ENCODE measurements around the gene UNKL. TPM values are rescaled to one million over a fixed set of nuclear protein-coding genes. Genes with fewer than 3 reads are reported as not detected.

UNKL gene
- total and polyA plus RNA-seq, 9 donors: 6.6 to 12.9 (median 8.1) TPM

DNA sequence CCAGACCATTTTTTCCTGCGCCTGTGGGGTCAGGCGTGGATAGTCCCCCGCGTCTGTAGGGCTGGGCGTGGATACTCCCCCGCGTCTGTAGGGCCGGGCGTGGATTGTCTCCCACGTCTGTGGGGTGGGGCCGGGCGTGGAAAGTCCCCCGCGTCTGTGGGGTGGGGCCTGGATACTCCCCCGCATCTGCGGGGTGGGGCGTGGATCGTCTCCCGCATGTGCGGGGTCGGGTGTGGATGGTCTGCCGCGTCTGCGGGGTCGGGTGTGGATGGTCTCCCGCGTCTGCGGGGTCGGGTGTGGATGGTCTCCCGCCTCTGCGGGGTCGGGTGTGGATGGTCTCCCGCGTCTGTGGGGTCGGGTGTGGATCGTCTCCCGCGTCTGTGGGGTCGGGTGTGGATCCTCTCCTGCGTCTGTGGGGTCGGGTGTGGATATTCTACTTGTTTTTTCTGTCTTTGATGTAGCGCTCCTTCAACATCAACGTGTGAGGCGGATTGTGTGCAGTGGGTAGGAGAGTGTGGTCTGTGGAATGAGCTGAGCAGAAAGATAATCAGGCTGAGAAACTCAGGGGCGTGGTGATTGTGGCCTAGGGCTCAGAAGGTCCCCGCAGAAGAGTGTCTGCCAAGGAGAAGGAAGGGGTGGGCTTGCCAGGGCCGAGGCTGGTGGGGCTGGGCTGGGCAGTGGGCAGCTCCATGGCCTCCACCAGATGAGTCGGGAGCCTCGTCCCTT is 59.5 kb downstream of the UNKL start:
- no peak for DNase-seq
- H3K4me3 ChIP-seq (ENCODE audit: low read length): no peak overlapping the region
- H3K4me1 ChIP-seq (ENCODE audit: control insufficient read depth, insufficient read depth, low read length): peaks cover 19% of the 10 kb centered on the region
- 86% methylated on average over 41 of the region's 49 CpGs for WGBS (ENCODE audit: insufficient coverage)
- H3K27ac ChIP-seq (ENCODE audit: low read length): no peak overlapping the region
- H3K36me3 ChIP-seq (ENCODE audit: control insufficient read depth, insufficient read depth, low read length): peaks cover 9% of the 10 kb centered on the region
- no peaks in the 10 kb centered on the region for H3K27me3 ChIP-seq (ENCODE audit: control insufficient read depth, insufficient read depth, low read length)
- no peaks in the 10 kb centered on the region for H3K9me3 ChIP-seq (replicated peaks; ENCODE audit: control insufficient read depth, low read depth, low read length)

- Histone ChIP-seq H3K36me3 (ENCODE audit: control insufficient read depth, insufficient read depth, low read length) (peaks cover 34% of the 10 kb centered on the region), H3K4me3 (ENCODE audit: low read length) (peak within 1 kb of the TSS; percentile 90), H3K4me1 (ENCODE audit: control insufficient read depth, insufficient read depth, low read length) (peaks cover 19% of the 10 kb centered on the region), H3K27ac (ENCODE audit: low read length) (no peak within 1 kb of the TSS), H3K9me3 (replicated peaks; ENCODE audit: control insufficient read depth, low read depth, low read length) (no peaks in the 10 kb centered on the region), H3K27me3 (ENCODE audit: control insufficient read depth, insufficient read depth, low read length) (no peaks in the 10 kb centered on the region)
- WGBS (ENCODE audit: insufficient coverage): under 1% methylated on average over 97 of the region's 98 CpGs
- peak; percentile 93 for DNase-seq
These were observed 62.7 kb downstream of the UNKL start, which contains the start of the genes GNPTG and TSR3 for GRCh38 chr16:1351582-1352362. Gene GNPTG (plus strand): TSS chr16:1351931. CDS start chr16:1351966, 35 bp downstream. Gene TSR3 (minus strand): TSS chr16:1351878. CDS start chr16:1351804, 74 bp downstream.

DNA sequence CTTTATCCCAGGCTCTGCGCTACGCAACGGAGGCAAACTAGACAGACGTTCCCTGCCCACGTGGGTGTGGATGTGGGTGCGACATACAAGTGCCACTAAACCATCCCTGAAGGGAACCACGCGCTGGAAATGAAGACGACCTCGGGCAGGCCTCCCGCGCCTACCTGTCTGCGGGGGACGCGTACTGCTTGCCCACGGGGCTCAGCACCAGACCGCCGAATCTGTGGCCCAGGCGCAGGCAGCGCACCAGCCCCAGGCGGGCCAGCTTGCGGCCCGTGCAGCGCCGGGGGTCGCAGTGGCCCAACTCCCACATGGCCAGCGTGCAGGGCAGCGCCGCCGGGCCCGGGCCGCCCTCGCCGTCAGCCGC is 63.3 kb downstream of the UNKL start:
- Histone ChIP-seq H3K36me3 (ENCODE audit: control insufficient read depth, insufficient read depth, low read length) (peaks cover 34% of the 10 kb centered on the region), H3K9me3 (replicated peaks; ENCODE audit: control insufficient read depth, low read depth, low read length) (no peaks in the 10 kb centered on the region), H3K27ac (ENCODE audit: low read length) (no peak overlapping the region), H3K4me3 (ENCODE audit: low read length) (peak overlapping the region; percentile 90), H3K4me1 (ENCODE audit: control insufficient read depth, insufficient read depth, low read length) (peaks cover 19% of the 10 kb centered on the region), H3K27me3 (ENCODE audit: control insufficient read depth, insufficient read depth, low read length) (no peaks in the 10 kb centered on the region)
- under 1% methylated on average over 29 of the region's 35 CpGs for WGBS (ENCODE audit: insufficient coverage)
- no peak for DNase-seq

DNA sequence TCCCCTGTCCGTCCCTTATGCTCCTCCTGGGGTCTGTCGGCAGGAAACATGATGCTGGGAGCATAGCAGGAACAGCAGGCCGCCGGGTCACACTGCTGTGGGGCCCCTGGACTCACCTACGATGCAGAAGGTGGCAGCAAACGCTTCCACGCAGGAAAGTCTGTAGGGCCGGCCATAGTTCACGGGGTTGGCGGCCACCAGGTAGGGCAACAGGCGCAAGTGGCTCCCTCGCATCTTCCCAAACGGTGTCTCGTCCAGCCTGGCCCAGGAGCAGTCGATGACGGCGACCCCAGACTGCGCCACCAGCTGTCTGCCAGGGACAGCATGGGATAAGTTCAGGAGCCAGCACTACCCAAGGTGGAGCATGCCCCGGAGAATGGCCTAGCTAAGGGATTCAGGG is 63.8 kb downstream of the UNKL start:
- DNase-seq: no peak
- no peaks in the 10 kb centered on the region for H3K9me3 ChIP-seq (replicated peaks; ENCODE audit: control insufficient read depth, low read depth, low read length)
- H3K27ac ChIP-seq (ENCODE audit: low read length): no peak overlapping the region
- peak overlapping the region; percentile 90 for H3K4me3 ChIP-seq (ENCODE audit: low read length)
- H3K27me3 ChIP-seq (ENCODE audit: control insufficient read depth, insufficient read depth, low read length): no peaks in the 10 kb centered on the region
- WGBS (ENCODE audit: insufficient coverage): 83% methylated on average over 19 of the region's 19 CpGs
- H3K36me3 ChIP-seq (ENCODE audit: control insufficient read depth, insufficient read depth, low read length): peaks cover 34% of the 10 kb centered on the region
- peaks cover 19% of the 10 kb centered on the region for H3K4me1 ChIP-seq (ENCODE audit: control insufficient read depth, insufficient read depth, low read length)

GRCh38 chr16:1349951-1350350 is 64.6 kb downstream of the UNKL start:
- no peak overlapping the region for H3K27ac ChIP-seq (ENCODE audit: low read length)
- peaks cover 19% of the 10 kb centered on the region for H3K4me1 ChIP-seq (ENCODE audit: control insufficient read depth, insufficient read depth, low read length)
- 89% methylated on average over 17 of the region's 17 CpGs for WGBS (ENCODE audit: insufficient coverage)
- no peaks in the 10 kb centered on the region for H3K9me3 ChIP-seq (replicated peaks; ENCODE audit: control insufficient read depth, low read depth, low read length)
- peaks cover 34% of the 10 kb centered on the region for H3K36me3 ChIP-seq (ENCODE audit: control insufficient read depth, insufficient read depth, low read length)
- no peaks in the 10 kb centered on the region for H3K27me3 ChIP-seq (ENCODE audit: control insufficient read depth, insufficient read depth, low read length)
- H3K4me3 ChIP-seq (ENCODE audit: low read length): no peak overlapping the region
- no peak for DNase-seq

GRCh38 chr16:1349351-1349750 is 65.2 kb downstream of the UNKL start:
- H3K9me3 ChIP-seq (replicated peaks; ENCODE audit: control insufficient read depth, low read depth, low read length): no peaks in the 10 kb centered on the region
- H3K4me3 ChIP-seq (ENCODE audit: low read length): no peak overlapping the region
- WGBS (ENCODE audit: insufficient coverage): 80% methylated on average over 12 of the region's 16 CpGs

DNA sequence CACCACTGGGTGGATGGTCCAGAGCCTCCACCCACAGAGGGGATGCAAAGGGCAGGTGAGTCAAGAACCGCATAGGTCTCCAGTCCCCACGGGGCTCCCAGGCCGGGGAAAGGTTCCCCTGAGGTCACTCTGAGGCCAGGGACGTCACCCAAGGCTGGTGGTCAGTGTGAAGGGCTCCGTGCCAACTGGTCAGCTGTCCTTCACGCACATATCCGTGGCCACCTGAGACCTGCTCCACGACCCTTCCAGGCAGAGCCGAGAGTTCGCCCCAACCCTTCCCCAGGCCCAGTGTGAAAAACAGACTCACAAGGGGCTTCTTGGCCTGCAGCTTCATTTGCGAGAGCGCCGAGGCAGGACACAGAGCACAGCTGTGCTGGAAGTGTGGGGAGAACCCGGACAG is 65.6 kb downstream of the UNKL start:
- peaks cover 34% of the 10 kb centered on the region for H3K36me3 ChIP-seq (ENCODE audit: control insufficient read depth, insufficient read depth, low read length)
- no peak overlapping the region for H3K27ac ChIP-seq (ENCODE audit: low read length)
- 77% methylated on average over 12 of the region's 14 CpGs for whole genome bisulfite sequencing (ENCODE audit: insufficient coverage)
- no peak for DNase-seq
- no peaks in the 10 kb centered on the region for H3K9me3 ChIP-seq (replicated peaks; ENCODE audit: control insufficient read depth, low read depth, low read length)
- peaks cover 19% of the 10 kb centered on the region for H3K4me1 ChIP-seq (ENCODE audit: control insufficient read depth, insufficient read depth, low read length)
- H3K4me3 ChIP-seq (ENCODE audit: low read length): no peak overlapping the region
- no peaks in the 10 kb centered on the region for H3K27me3 ChIP-seq (ENCODE audit: control insufficient read depth, insufficient read depth, low read length)

More at GRCh38 chr16:1349351-1349750, 65.2 kb downstream of the UNKL start:
- Histone ChIP-seq H3K27me3 (ENCODE audit: control insufficient read depth, insufficient read depth, low read length) (no peaks in the 10 kb centered on the region), H3K36me3 (ENCODE audit: control insufficient read depth, insufficient read depth, low read length) (peaks cover 34% of the 10 kb centered on the region), H3K4me1 (ENCODE audit: control insufficient read depth, insufficient read depth, low read length) (peaks cover 19% of the 10 kb centered on the region), H3K27ac (ENCODE audit: low read length) (no peak overlapping the region)
- no peak for DNase-seq

DNA sequence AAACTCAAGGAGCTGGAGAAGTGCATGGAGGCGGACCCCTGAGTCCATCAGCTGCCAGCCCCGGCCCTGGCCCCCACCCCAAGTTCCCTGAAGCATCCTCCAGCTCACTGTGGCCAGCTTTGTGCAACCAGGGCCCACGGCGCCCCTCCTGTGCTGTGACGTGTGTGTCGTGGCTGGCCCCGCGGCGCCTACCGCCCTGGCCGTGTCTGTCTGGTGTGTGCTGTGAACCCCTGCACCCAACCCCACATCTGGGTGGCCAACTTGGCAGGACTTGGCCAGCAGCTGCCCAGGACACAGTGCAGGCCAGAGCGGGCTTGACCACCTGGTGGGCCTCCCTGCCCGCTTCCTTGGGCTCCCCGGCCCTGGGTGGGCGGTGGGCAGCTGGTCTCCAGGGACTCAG is 66.1 kb downstream of the UNKL start:
- 90% methylated on average over 14 of the region's 15 CpGs for WGBS (ENCODE audit: insufficient coverage)
- Histone ChIP-seq H3K36me3 (ENCODE audit: control insufficient read depth, insufficient read depth, low read length) (peaks cover 34% of the 10 kb centered on the region), H3K9me3 (replicated peaks; ENCODE audit: control insufficient read depth, low read depth, low read length) (no peaks in the 10 kb centered on the region), H3K27me3 (ENCODE audit: control insufficient read depth, insufficient read depth, low read length) (no peaks in the 10 kb centered on the region), H3K4me3 (ENCODE audit: low read length) (no peak overlapping the region), H3K4me1 (ENCODE audit: control insufficient read depth, insufficient read depth, low read length) (peaks cover 18% of the 10 kb centered on the region), H3K27ac (ENCODE audit: low read length) (no peak overlapping the region)
- DNase-seq: no peak

- H3K27ac ChIP-seq (ENCODE audit: low read length): no peak overlapping the region
- H3K36me3 ChIP-seq (ENCODE audit: control insufficient read depth, insufficient read depth, low read length): peaks cover 34% of the 10 kb centered on the region
- DNase-seq: no peak
- no peak overlapping the region for H3K4me3 ChIP-seq (ENCODE audit: low read length)
- H3K27me3 ChIP-seq (ENCODE audit: control insufficient read depth, insufficient read depth, low read length): no peaks in the 10 kb centered on the region
- no peaks in the 10 kb centered on the region for H3K9me3 ChIP-seq (replicated peaks; ENCODE audit: control insufficient read depth, low read depth, low read length)
- WGBS (ENCODE audit: insufficient coverage): 86% methylated on average over 29 of the region's 29 CpGs
- peaks cover 17% of the 10 kb centered on the region for H3K4me1 ChIP-seq (ENCODE audit: control insufficient read depth, insufficient read depth, low read length)
These were observed 66.5 kb downstream of the UNKL start for GRCh38 chr16:1347962-1348361.

GRCh38 chr16:1347286-1347855 is 67.1 kb downstream of the UNKL start:
- H3K4me1 ChIP-seq (ENCODE audit: control insufficient read depth, insufficient read depth, low read length): peaks cover 19% of the 10 kb centered on the region
- DNase-seq: no peak
- no peak overlapping the region for H3K4me3 ChIP-seq (ENCODE audit: low read length)
- H3K27ac ChIP-seq (ENCODE audit: low read length): no peak overlapping the region
- H3K9me3 ChIP-seq (replicated peaks; ENCODE audit: control insufficient read depth, low read depth, low read length): no peaks in the 10 kb centered on the region
- no peaks in the 10 kb centered on the region for H3K27me3 ChIP-seq (ENCODE audit: control insufficient read depth, insufficient read depth, low read length)
- 85% methylated on average over 20 of the region's 31 CpGs for WGBS (ENCODE audit: insufficient coverage)
- peaks cover 34% of the 10 kb centered on the region for H3K36me3 ChIP-seq (ENCODE audit: control insufficient read depth, insufficient read depth, low read length)

All from muscle of leg (tissue), 11 donors.